GM21447 (cell line): ENCODE data around the gene ZNF853.
"Not testable (repeated sequence)": the region's sequence is repeated elsewhere in the genome, so short reads cannot be mapped to it uniquely, and the experiment has no call there.

ENCODE experiments used
- ATAC-seq: cut with Tn5 transposase; IDR thresholded peaks from one replicate; pipeline ENCODE4 v1.9.1; 2021; ENCODE audit not compliant: unreplicated experiment

Gene ZNF853

GRCh38 chr7:6651851-6652445 lies 36.5 kb downstream of the ZNF853 start:
- ATAC-seq, result no peak

- no peak for ATAC-seq
Observed at GRCh38 chr7:6652446-6653011, 37.1 kb downstream of the ZNF853 start.

GRCh38 chr7:6653071-6654003 lies 37.9 kb downstream of the ZNF853 start:
- ATAC-seq, result no peak

GRCh38 chr7:6654113-6654841 lies 38.9 kb downstream of the ZNF853 start:
- no peak for ATAC-seq

GRCh38 chr7:6654842-6655610 lies 39.6 kb downstream of the ZNF853 start:
- no peak for ATAC-seq

GRCh38 chr7:6655636-6656385 lies 40.4 kb downstream of the ZNF853 start:
- no peak for ATAC-seq

- ATAC-seq, result no peak
Observed at GRCh38 chr7:6656413-6656812, 41.0 kb downstream of the ZNF853 start.

GRCh38 chr7:6658618-6659345 lies 43.4 kb downstream of the ZNF853 start:
- no peak for ATAC-seq

GRCh38 chr7:6670851-6671250 lies 55.4 kb downstream of the ZNF853 start:
- not testable (repeated sequence) for ATAC-seq
